Spleen (tissue), 13 donors: ENCODE results near the gene TRNP1. TPM values are rescaled to one million over a fixed set of nuclear protein-coding genes. Genes with fewer than 3 reads are reported as not detected.

Source experiments
- DNase-seq: peaks from one replicate; pipeline ENCODE4 v3.0.0-alpha.2; 2020
- H3K27ac ChIP-seq, 8 donors: fragments of 200-600 bp; sonication (generic) in 7 of 8; 1 replicate in 4 of 8; 2 replicates in 4 of 8; pipeline versions ENCODE4 v1.5.0 to v1.8.0; 2016 to 2021; ENCODE audit warnings: inconsistent platforms in 4 of 8, mild to moderate bottlenecking in 4 of 8, moderate library complexity in 1 of 8
- H3K27me3 ChIP-seq, 7 donors: fragments of 200-600 bp; sonication (generic) in 6 of 7; replicated peaks in 1 of 7; 1 replicate in 4 of 7; 2 replicates in 3 of 7; pipeline versions ENCODE4 v1.5.0 to v1.8.0; 2016 to 2021; ENCODE audit warnings: inconsistent platforms in 3 of 7, mild to moderate bottlenecking in 1 of 7
- H3K36me3 ChIP-seq, 6 donors: fragments of 200-600 bp; sonication (generic) in 5 of 6; 1 replicate in 4 of 6; 2 replicates in 2 of 6; pipeline versions ENCODE4 v1.5.0 to v1.8.0; 2016 to 2021; ENCODE audit warnings: inconsistent platforms in 2 of 6
- H3K4me1 ChIP-seq, 6 donors: fragments of 200-600 bp; sonication (generic) in 5 of 6; 1 replicate in 3 of 6; 2 replicates in 3 of 6; pipeline versions ENCODE4 v1.5.0 to v1.8.0; 2016 to 2021; ENCODE audit warnings: inconsistent platforms in 3 of 6
- H3K4me3 ChIP-seq, 8 donors: fragments of 200-600 bp; sonication (generic) in 7 of 8; 1 replicate in 4 of 8; 2 replicates in 4 of 8; pipeline versions ENCODE4 v1.5.0 to v1.8.0; 2016 to 2021; ENCODE audit warnings: inconsistent platforms in 4 of 8, mild to moderate bottlenecking in 4 of 8, moderate library complexity in 2 of 8
- H3K9me3 ChIP-seq, 8 donors: fragments of 200-600 bp; sonication (generic) in 7 of 8; 1 replicate in 4 of 8; 2 replicates in 4 of 8; pipeline versions ENCODE4 v1.5.0 to v1.8.0; 2016 to 2021; ENCODE audit warnings: inconsistent platforms in 4 of 8
- CTCF ChIP-seq, 11 experiments: fragments of 200-600 bp in 7 of 11; fragments of 450-650 bp in 4 of 11; sonication (generic) in 4 of 11; IDR thresholded peaks in 8 of 11; conservative IDR thresholded peaks in 3 of 11; 1 replicate in 7 of 11; 2 replicates in 4 of 11; pipeline versions ENCODE4 v1.4.0 to v1.8.0; 2016 to 2021; ENCODE audit warnings: antibody characterized with exemption in 11 of 11, inconsistent platforms in 4 of 11, mild to moderate bottlenecking in 1 of 11
- POLR2A ChIP-seq, 3 donors: fragments of 450-650 bp; IDR thresholded peaks; one replicate each; pipeline ENCODE4 v1.5.1; 2017; ENCODE audit warnings: antibody characterized with exemption in 3 of 3, mild to moderate bottlenecking in 1 of 3
- POLR2AphosphoS5 ChIP-seq, 3 donors: sonication (generic); formaldehyde crosslinking; IDR thresholded peaks; one replicate each; pipeline ENCODE4 v1.5.1; 2017; ENCODE audit warnings: antibody characterized with exemption in 3 of 3
- WGBS, 5 donors: extraction: QIAGEN DNeasy Blood & Tissue Kit in 3 of 5; methylation state at CpG; one replicate each; pipeline versions ENCODE4 v1.1.5 to v1.1.7; 2013 to 2018; 5-methylcytosine and 5-hydroxymethylcytosine counted together
- intact Hi-C: fragments of 100-400 bp; cut with DNase I; formaldehyde crosslinking; loops from one replicate; pipeline ENCODE4 v1.15.0; 2023; ENCODE audit warnings: low total_unique reads
- long read RNA-seq, 2 donors: transcript quantifications; one replicate each; lab custom pipeline, GENCODE V29; 2026
- polyA plus RNA-seq, 3 donors: library from polyadenylated mRNA; stranded (reverse); fragments of 200-250 nt; gene quantifications; one replicate each; pipeline ENCODE4 v1.2.1, GENCODE V29; 2013
- total RNA-seq, 7 donors: library from RNA; depleted of rRNA in 3 of 7; stranded (reverse); fragments of >200 nt in 3 of 7; fragmentation: NEBNext Ultra II Directional in 4 of 7; extraction: Animal tissue kit (Norgen Biotek cat#: 25700) in 4 of 7; gene quantifications; one replicate each; pipeline versions ENCODE4 v1.1.0 to v1.2.1, GENCODE V29; 2016 to 2021
- donor health status: healthy with polysubstance abuse.
- donor health status: DM: no; HTN: no; CAD: no; lungs with moderate emphysema.
- donor health status: DM: no; HTN: no; CAD: no.
- donor health status: Bipolar disorder and iron deficiency.
- donor health status: healthy.
- donor health status: DM: no; HTN: no; CAD: no.
- donor health status: DM: yes; HTN: yes; CAD: no.

The TRNP1 gene
- 10 to 100 TPM in 2 of 7 donors, 1 to 10 TPM in 5; 3.1 to 18.1 (median 6.8) TPM for total RNA-seq
- polyA plus RNA-seq = 1 to 10 TPM; 3.3 to 9.7 (median 6.1) TPM
- long read RNA-seq, donor 1, transcript TRNP1-201 (2 exons, 1,958 nt) = major isoform, 10 of 10 reads
- long read RNA-seq, donor 1, partial matches to known transcripts = 0 of 10 reads
- long read RNA-seq, donor 1, other reads (novel, unspliced or antisense) = 0 of 10 reads
- long read RNA-seq, donor 2, partial matches to known transcripts = 0 of 4 reads
- long read RNA-seq, donor 2, other reads (novel, unspliced or antisense) = 0 of 4 reads

- intact Hi-C loops = no loop called here
- no peaks in the 10 kb centered on the region for H3K9me3 ChIP-seq
- DNase-seq = peak; percentile 87
- H3K4me1 ChIP-seq = peaks cover 15 to 64% (median 42%) of the 10 kb centered on the region in 6 donors
- H3K4me3 ChIP-seq = peak within 1 kb of the TSS; percentile 72 to 92 (median 78)
- H3K27ac ChIP-seq = peak within 1 kb of the TSS in 5 of 8 donors; percentile 27 to 72 (median 64)
- peaks cover 0 to 79% (median 23%) of the 10 kb centered on the region in 7 donors for H3K27me3 ChIP-seq
- H3K36me3 ChIP-seq = no peaks in the 10 kb centered on the region
- TF ChIP-seq POLR2A (IDR thresholded peaks at IDR 0.05) = no peak
- TF ChIP-seq POLR2AphosphoS5 (IDR thresholded peaks at IDR 0.05) = peak; percentile 69 to 80 (median 71)
- 0 to 2% (median 1%) methylated on average over 13 to 60 of the region's 61 CpGs for WGBS, 5 donors
Measured at GRCh38 chr1:26993237-26994019, at the start of gene TRNP1. Gene TRNP1 (plus strand): TSS chr1:26993692. CDS start chr1:26993787, 95 bp downstream.

- peak; percentile 39 for DNase-seq
- Histone ChIP-seq H3K9me3 (no peaks in the 10 kb centered on the region), H3K27ac (no peak overlapping the region), H3K4me1 (peaks cover 0 to 29% (median 3%) of the 10 kb centered on the region in 6 donors), H3K27me3 (no peaks in the 10 kb centered on the region), H3K4me3 (no peak overlapping the region), H3K36me3 (peaks cover 10 to 68% (median 60%) of the 10 kb centered on the region in 6 donors)
- 76 to 100% (median 82%) methylated on average over 2 of the region's 2 CpGs for WGBS, 5 donors
- intact Hi-C loops = no loop called here
- TF ChIP-seq POLR2AphosphoS5 (IDR thresholded peaks at IDR 0.05) (no peak), POLR2A (IDR thresholded peaks at IDR 0.05) (no peak), CTCF (IDR thresholded peaks at IDR 0.05 in 8 of 11, conservative IDR thresholded peaks at IDR 0.05 in 3 of 11) (no peak)
Measured at GRCh38 chr1:26945138-26945537, 48.4 kb upstream of the TRNP1 start.

- peak overlapping the region in 1 of 8 donors; percentile 40 for H3K27ac ChIP-seq
Measured at GRCh38 chr1:26945728-26946127, 47.8 kb upstream of the TRNP1 start.

GRCh38 chr1:26946270-26946669 lies 47.2 kb upstream of the TRNP1 start:
- no peak for TF ChIP-seq CTCF (IDR thresholded peaks at IDR 0.05 in 8 of 11, conservative IDR thresholded peaks at IDR 0.05 in 3 of 11)
- TF ChIP-seq POLR2A (IDR thresholded peaks at IDR 0.05) = no peak
- TF ChIP-seq POLR2AphosphoS5 (IDR thresholded peaks at IDR 0.05) = no peak
- intact Hi-C loops = no loop called here
- Histone ChIP-seq H3K4me3 (no peak overlapping the region), H3K36me3 (peaks cover 10 to 63% (median 59%) of the 10 kb centered on the region in 6 donors), H3K4me1 (peaks cover 0 to 20% (median 0%) of the 10 kb centered on the region in 6 donors), H3K27ac (peak overlapping the region in 1 of 8 donors; percentile 40), H3K27me3 (no peaks in the 10 kb centered on the region), H3K9me3 (no peaks in the 10 kb centered on the region)
- 80 to 85% (median 84%) methylated on average over 3 to 4 of the region's 4 CpGs for WGBS, 5 donors
- DNase-seq = peak; percentile 32

More at GRCh38 chr1:26945728-26946127, 47.8 kb upstream of the TRNP1 start:
- H3K9me3 ChIP-seq = no peaks in the 10 kb centered on the region
- no peaks in the 10 kb centered on the region for H3K27me3 ChIP-seq
- TF ChIP-seq POLR2A (IDR thresholded peaks at IDR 0.05) (no peak), POLR2AphosphoS5 (IDR thresholded peaks at IDR 0.05) (no peak), CTCF (IDR thresholded peaks at IDR 0.05 in 8 of 11, conservative IDR thresholded peaks at IDR 0.05 in 3 of 11) (no peak)
- H3K36me3 ChIP-seq = peaks cover 10 to 67% (median 60%) of the 10 kb centered on the region in 6 donors
- intact Hi-C loops = no loop called here
- peaks cover 0 to 23% (median under 1%) of the 10 kb centered on the region in 6 donors for H3K4me1 ChIP-seq
- peak; percentile 30 for DNase-seq
- H3K4me3 ChIP-seq = no peak overlapping the region
- 73 to 89% (median 81%) methylated on average over 8 of the region's 8 CpGs for WGBS, 5 donors
